ENCODE results near the gene SLC22A23.

SLC22A23 gene

GRCh38 chr6:3351829-3352524, 104.9 kb downstream of the SLC22A23 start:
- no peak for DNase-seq (ENCODE audit: low spot score)

DNA sequence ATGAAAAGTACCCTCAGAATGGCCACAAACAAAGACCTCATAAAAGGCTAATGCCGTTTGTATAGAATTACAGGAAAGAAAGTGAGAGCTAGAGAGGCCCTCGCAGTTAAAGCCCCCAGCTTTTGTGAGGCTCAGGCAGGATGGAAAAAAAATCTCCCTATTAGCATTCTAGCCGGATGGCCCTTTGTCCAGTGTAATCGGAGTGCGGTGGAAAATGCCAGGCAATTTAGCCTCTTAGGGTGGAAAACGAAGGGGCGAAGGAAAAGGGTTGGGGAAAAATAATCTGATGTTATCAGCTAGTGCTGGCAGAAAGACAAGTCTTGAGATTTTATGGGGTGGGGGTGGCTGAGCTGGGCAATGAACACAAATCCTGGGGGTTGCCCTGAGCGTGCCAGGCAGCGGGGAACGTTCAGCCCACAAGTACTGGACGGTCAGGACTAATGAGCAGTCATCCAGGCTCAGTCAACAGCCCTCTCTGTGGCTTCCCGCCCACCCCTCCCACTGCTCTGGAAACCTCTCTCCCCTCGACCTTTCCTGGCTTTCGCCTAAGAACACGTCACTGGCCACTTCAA, 105.7 kb downstream of the SLC22A23 start:
- peak; percentile 55 for DNase-seq (ENCODE audit: low spot score)

DNA sequence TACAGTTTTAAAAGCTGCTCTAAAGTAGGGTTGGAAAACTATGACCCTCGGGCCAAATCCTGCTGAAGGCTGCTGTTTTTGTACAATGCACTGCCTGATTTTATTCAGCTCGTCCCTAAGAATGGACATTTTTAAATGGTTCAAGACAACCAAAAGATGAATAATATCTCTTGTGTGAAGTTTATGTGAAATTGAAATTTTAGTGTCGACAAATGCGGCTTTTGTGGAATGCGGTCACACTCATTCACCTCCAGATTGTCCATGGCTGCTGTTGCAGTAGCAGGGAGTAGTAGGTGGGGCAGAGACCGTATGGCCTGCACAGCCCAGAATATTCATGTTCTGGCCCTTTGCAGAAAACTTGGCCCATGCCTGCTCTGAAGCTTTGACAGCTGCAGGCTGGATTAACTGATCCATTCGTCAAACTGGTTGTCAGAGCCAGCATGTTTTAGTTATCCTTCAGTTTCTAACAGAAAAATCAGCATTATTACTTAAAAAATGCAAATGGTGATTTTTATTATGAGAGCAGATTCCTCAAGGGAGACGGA, 106.5 kb downstream of the SLC22A23 start:
- DNase-seq (ENCODE audit: low spot score): no peak

GRCh38 chr6:3349388-3350251, 107.2 kb downstream of the SLC22A23 start:
- no peak for DNase-seq (ENCODE audit: low spot score)

GRCh38 chr6:3348821-3349220, 108.0 kb downstream of the SLC22A23 start:
- no peak for DNase-seq (ENCODE audit: low spot score)

DNA sequence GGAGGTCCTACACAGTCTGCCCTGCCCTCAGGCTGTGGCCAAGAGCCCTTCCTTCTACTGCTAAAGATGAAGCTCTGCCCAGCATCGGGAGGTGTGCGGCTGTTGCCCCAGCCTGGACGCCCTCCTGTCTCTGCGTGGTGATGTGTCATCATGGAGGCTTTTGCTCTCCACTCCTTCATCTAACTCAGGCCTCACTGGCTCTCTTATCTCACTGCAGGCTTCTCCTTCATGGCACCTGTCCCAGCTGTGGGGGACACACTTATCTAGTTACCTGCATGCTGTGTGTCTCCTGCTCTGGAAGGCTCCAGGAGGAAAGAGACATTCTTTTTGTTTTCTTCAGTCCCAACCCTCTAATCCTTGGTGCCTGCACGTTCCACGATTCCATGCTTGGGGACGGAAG, 109.0 kb downstream of the SLC22A23 start:
- no peak for DNase-seq (ENCODE audit: low spot score)

GRCh38 chr6:3347247-3347646, 109.6 kb downstream of the SLC22A23 start:
- no peak for DNase-seq (ENCODE audit: low spot score)

- DNase-seq (ENCODE audit: low spot score): no peak
Measured at GRCh38 chr6:3346476-3346875, 110.4 kb downstream of the SLC22A23 start.

GRCh38 chr6:3345836-3346235, 111.0 kb downstream of the SLC22A23 start:
- no peak for DNase-seq (ENCODE audit: low spot score)

DNA sequence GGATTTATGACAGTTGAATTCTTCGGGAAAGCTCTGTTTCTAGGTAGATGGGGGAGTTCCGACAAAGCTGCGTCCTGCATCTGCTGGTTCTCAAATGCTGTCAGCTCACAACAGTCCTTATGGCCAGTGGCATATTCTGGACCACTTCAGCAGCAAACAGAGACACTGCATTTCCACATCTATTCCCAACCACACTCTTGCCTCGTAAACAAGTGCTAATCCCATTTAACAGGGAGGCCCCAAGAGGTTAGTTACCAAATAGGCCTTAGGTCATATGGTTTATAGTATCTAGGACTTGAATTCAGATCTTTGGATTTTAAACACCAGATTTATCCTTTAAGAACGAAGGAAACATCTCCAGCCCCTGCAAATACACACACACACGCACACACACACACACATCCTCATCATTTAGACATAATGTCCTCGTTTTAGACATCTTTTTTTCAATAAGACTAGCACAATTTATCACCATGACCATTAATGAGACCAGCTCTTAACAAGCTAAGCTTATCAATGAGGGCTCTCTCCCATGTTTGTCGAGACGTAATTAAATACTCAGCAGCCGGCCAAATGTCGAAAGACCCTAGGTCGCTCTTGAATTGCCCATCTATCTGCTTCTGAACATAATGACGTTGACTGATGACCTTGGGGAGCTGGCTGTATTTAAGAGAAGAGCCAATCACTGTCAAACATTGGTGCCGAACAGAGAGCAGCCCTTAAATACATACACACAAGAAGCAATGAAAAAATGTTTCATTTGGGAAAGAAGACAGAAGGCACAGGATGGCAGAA, 113.6 kb downstream of the SLC22A23 start:
- DNase-seq (ENCODE audit: low spot score): no peak

- peak; percentile 45 for DNase-seq (ENCODE audit: low spot score)
Measured at GRCh38 chr6:3341467-3341866, 115.4 kb downstream of the SLC22A23 start.

DNA sequence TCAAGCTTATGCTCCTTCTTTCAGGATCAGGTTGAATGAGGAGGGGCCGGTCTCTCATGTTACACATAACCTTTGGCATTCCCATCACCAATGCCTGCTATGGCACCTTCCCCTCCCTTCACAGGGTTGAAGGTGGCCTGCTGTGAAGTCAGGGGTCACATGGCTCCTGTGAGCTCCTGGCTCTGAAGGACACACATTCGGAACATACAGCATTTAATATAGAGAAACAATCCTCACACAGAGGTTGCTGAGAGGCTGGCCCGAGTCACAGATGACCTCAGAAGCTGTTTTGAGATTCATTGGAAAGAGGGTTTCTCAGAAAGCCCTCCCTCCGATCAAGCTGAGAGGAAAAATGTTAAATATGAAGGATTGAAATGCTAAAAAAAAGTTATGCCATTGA, 116.0 kb downstream of the SLC22A23 start:
- DNase-seq (ENCODE audit: low spot score): no peak

DNA sequence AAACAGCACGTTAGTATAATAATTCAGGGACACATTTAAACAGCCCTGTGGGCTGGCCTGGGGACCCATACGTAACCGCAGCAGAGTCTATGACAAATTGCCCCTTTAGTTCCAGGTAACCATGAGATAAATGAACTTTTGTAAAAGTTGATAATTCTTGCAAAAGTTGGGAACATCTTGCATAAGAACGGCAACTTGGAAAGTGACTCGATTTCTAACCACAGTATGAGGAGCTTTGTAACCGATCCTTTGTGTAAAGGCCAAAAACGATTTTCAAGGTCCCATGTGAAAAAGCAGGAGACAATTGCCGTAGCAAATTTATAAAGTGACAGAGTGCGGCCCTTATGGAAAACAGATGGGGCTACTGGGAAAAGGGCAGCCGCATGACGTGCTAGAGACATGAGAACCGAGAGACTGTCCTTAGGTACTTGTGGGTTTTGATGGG, 116.5 kb downstream of the SLC22A23 start:
- no peak for DNase-seq (ENCODE audit: low spot score)

- DNase-seq (ENCODE audit: low spot score): no peak
Measured at GRCh38 chr6:3339811-3340210, 117.0 kb downstream of the SLC22A23 start.

- no peak for DNase-seq (ENCODE audit: low spot score)
Measured at GRCh38 chr6:3337521-3338350, 119.1 kb downstream of the SLC22A23 start.

DNA sequence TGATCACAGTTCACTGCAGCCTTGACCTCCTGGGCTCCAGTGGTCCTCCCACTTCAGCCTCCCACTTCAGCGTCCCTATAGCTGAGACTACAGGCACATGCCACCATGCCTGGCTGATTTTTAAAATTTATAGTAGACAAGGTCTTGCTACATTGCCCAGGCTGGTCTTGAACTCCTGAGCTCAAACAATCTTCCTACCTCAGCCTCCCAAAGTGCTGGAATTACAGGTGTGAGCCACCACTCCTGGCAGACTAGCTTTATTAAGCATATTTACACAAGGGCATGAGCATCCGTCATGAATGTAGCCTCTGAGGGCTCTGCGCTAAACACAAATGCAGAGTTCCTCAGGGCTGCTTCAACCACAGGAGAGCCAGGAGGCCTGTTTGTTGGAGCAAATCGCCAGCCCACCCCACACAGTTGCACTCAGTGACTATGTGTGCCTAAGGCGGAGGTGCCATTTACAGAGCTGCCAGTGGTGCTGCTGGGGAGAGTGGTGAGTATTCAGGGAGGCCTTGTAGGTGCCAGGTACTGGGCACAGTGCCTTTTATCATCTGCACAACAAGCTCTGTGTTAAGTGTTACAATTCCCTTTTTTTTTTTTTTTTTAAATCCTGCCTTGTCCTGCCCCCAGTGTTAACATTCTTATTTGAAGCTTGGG, 119.9 kb downstream of the SLC22A23 start:
- DNase-seq (ENCODE audit: low spot score): no peak

- DNase-seq (ENCODE audit: low spot score): no peak
Measured at GRCh38 chr6:3336066-3336786, 120.6 kb downstream of the SLC22A23 start.

DNA sequence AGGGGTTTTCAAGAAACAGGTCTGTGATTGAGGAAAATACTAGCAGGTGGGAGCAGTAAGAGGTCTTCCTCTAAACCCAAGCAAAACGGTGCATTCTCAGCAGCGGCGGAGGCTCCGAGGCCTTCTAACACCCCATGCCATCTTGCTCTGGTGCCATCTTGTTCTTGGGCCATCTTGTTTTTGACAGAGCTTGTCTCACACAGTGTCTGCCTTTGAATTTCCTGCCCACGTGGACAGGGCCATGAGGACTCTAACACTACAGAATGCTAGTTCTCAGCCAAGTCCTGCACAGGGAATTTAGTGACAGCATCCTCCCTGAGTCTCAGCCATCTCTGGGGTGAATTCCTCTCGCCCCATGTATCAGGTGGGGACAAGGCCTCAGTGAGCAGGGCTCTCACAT, 121.7 kb downstream of the SLC22A23 start:
- DNase-seq (ENCODE audit: low spot score): no peak

GRCh38 chr6:3334555-3334954, 122.3 kb downstream of the SLC22A23 start:
- DNase-seq (ENCODE audit: low spot score): no peak

- no peak for DNase-seq (ENCODE audit: low spot score)
Measured at GRCh38 chr6:3333263-3333662, 123.6 kb downstream of the SLC22A23 start.
